Inflammatory macrophage treated with lipopolysaccharide for 4 hours (primary cell): Measurements from ENCODE around the gene ARSA.
A peak's percentile ranks its signal among the peaks of the same experiment; 100 is the strongest.
"Not testable (repeated sequence)": the region's sequence is repeated elsewhere in the genome, so short reads cannot be mapped to it uniquely, and the experiment has no call there.

Experiments used
- DNase-seq: peaks from one replicate; pipeline ENCODE4 v3.0.0-alpha.2; 2020

ARSA gene

GRCh38 chr22:50620593-50621355, 7.2 kb downstream of the ARSA start:
- DNase-seq: peak; percentile 36

DNA sequence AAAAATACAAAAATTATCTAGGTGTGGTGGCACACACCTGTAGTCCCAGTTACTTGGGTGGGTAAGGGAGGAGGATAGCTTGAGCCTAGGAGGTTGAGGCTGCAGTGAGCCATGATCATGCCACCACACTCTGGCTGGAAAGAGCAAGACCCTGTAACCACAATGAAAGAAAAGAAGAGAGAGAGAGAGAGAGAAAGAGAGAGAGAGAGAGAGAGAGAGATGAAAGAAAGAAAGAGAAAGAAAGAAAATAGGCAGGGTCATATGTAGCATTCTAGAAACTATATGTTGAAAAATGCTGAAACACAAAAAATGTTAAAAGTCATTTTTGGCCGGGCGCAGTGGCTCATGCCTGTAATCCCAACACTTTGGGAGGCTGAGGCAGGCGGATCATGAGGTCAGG, 13.7 kb downstream of the ARSA start:
- not testable (repeated sequence) for DNase-seq

GRCh38 chr22:50613291-50613981, 14.5 kb downstream of the ARSA start:
- no peak for DNase-seq

DNA sequence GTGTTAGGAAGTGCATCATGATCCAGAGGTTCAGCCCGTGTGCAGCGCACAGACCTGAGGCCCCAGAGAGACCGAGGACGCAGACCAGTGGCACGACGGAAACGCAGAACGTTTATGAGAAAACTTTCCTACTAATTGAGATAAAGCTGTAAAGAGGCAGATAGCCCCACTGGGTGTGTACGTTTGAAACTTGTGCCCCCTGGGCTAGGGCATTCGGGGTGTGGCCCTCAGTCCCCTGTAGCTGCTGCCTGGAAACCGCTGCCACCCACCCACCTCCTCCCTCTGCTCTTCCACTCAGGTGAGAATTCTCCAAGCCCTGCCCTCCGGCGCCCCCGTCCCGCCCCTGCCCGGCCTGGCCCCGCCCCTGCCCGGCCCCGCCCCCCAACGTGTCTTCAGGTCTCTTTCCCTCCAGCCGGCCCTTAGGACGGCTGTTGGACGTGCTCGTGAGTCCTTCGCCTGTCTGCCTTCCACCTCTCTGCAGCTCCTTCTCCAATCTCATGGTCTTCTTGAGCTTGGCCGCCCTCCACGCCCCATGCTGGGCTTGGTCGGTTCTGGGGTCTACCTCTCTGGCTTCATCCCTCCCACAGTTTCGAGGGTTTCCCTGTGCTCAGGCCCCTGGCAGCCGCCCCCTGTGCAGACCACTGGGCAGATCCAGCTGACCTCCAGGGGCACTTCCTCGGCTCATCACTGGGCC, 15.3 kb downstream of the ARSA start:
- no peak for DNase-seq

- no peak for DNase-seq
Observed at GRCh38 chr22:50612168-50612527, 15.8 kb downstream of the ARSA start.

- DNase-seq: no peak
Observed at GRCh38 chr22:50611341-50612060, 16.5 kb downstream of the ARSA start.

DNA sequence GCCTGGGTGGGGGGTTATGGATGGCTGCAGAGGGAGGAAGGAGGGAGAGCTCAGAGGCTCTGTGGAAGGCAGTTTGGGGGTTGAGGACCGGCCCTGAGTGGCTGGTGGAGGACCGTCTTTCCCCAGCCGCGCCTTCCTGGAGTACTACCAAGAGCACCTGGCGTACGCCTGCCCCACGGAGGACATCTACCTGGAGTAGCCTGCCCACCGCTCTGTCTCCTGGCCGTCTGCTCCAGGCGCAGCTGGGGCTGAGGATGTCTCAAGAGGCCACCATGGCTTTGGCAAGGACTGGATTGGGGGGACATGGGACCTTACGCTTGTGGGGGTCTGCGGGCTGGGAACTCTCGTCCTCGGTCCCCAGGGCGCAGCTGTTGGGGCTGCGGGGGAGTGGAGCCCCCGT, 17.4 kb downstream of the ARSA start:
- DNase-seq: no peak

DNA sequence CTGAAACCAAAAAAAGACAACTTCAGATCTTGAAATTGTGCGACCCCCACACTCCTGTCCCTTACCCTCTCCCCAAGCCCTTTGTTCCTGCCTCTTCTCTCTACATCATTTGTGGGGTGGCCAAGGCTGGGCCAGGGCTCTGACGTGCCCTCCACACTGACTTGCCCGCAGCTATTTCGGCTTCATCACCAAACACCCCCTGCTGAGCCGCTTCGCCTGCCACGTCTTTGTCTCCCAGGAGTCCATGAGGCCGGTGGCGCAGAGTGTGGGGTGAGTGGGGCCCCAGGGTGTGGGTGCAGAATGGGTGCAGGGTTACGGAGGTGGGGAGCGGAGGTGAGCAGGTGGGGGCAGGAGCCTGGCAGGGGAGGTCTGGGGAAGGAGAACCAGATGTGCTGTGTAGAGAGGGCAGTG, 17.9 kb downstream of the ARSA start:
- DNase-seq: no peak

DNA sequence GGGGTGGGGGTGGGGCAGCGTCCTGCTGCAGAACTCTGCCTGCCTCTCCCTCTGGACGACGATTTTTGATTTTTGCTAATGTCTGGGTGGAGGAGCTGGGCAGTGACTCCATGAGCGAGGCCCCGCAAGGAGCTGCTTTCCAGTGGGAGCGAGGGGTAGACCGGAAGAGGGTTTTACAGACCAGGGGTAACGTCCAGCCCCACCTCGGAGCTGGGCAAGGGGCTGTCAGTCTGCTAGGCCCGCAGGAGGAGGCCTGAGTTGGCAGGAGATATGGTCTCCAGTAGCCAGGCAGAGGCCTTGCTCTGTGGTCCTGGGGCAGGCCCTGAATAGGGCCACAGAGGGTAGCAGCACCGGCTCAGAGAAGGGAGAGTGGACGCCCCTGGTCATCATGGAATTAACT, 18.4 kb downstream of the ARSA start:
- DNase-seq: no peak

DNA sequence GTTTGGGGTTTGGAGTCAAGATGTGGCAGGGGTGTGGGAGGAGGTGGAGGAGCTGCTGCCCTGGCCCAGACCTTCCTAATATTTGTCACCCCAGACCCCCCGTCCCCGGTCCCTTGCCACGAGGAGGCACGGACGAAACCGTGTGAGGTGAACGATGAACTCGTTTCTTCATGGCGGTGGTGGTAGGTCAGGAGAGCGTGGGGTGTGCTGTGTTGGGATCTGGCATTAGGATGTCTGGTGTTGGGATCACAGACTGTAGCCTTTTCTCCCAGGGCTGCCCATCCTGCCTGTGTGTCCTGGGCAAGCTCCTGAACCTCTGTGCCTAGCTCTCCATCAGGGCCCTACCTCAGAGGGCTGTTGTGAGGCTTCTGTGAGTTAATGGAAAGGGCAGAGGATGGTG, 19.0 kb downstream of the ARSA start:
- no peak for DNase-seq

GRCh38 chr22:50608058-50608840, 19.7 kb downstream of the ARSA start:
- DNase-seq: not testable (repeated sequence)

GRCh38 chr22:50607659-50608020, 20.3 kb downstream of the ARSA start:
- DNase-seq: no peak

DNA sequence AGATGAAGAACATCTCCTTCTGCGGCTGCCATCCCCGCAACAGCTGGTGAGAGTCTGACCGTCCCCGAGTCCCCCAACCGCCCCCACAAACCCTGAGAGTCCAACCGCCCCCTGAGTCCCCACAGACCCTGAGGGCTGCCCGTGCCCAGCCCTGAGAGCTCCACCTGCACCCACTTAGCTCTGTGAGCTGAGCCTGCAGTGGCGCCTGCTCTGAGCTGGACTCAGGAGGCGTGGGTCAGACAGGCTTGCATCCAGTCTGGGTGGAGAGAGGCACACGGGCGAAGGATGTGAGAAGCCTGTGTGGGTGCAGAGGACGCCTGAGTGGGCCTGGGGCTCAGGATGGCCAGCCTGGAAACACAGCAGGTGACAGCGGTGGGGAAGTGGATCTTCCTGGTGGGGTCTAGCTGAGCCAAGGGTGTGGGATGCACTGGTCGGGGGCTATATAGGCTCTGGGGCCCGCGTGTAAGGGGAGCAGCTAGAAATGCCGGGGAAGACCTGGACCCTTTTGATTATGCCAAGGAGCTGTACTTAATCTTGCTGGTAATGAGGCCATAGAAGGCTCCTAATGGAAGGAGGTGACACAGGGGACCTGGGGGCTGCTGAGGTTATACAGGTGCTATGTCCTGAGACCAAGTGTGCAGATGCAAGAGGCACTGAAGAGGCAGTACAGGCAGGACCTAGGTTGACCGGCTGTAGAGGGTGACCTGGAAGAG, 20.9 kb downstream of the ARSA start:
- no peak for DNase-seq

DNA sequence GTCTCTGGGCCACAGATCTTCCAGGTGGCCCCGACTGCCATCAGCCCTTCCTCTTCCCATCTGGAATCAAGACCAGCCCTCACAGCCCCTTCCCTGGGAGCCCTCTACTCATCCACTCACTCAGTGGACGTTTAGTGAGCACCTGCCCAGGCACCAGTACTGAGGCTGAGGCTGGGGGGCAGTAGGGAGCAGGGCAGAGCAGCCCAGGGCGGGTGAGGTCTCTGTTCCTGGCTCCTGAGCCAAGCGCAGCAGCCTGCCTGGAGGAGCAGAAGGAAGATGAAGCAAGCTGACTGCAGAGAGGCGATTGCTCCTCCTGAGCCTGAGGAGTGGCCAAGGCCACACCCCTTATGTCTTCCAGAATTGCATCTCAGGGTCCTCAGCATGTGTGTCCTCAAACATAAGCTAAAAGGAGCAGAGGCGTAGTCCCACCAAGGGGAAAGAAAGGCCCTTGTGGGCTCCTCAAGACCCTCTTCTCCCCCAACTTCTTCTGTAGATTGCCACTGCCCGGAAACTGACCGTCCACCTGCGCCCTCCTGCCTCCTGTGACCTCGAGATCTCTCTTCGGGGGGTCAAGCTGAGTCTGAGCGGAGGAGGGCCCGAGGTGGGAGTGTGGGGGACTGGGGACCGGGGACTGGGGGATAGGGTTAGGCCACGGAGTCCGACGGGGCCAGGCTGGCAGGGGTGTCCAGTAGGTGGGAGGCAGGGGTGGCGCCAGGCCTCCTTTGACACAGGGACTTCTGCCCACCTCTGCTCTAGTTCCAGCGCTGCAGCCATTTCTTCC, 21.6 kb downstream of the ARSA start:
- DNase-seq: no peak

DNA sequence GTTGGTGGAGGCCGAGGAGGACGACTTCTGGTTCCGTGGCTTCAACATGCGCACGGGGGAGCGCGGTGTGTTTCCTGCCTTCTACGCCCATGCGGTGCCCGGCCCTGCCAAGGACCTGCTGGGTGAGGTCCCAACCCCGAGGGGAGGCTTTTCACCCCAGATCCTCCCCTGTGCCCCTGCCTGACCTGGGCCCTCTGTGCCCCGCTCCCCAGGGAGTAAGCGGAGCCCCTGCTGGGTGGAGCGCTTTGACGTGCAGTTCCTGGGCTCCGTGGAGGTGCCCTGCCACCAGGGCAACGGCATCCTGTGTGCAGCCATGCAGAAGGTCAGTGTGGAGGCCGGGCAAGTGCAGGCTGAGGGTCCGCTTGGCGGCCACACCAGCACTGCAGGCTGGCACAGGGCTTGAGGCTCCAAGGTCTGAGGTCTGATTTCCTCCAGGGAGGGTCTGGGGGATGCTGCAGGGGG, 22.3 kb downstream of the ARSA start:
- no peak for DNase-seq

- no peak for DNase-seq
Observed at GRCh38 chr22:50605002-50605612, 22.8 kb downstream of the ARSA start.

- DNase-seq: no peak
Observed at GRCh38 chr22:50604256-50605001, 23.5 kb downstream of the ARSA start.

GRCh38 chr22:50603511-50604255, 24.3 kb downstream of the ARSA start:
- DNase-seq: no peak

DNA sequence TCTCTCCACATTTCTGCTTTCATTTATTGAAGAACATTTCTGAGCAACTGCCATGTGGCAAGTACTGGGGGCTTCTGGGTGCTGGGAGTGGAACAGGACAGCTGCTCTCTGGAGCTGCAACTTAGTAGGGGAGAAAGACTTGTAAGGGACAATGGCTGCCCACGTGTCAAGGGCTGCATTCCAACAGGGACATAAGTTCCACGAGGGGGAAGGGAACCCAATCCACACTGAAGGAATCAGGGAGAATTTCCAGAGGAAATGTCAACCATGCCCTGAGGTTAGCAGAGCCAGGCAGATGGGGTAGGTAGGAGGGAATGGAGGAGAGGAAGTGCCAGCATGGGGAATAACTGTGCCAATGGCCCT, 25.6 kb downstream of the ARSA start:
- no peak for DNase-seq
